CD4-positive, alpha-beta T cell (primary cell): ENCODE measurements around the gene CRYGN. TPM values are rescaled to one million over a fixed set of nuclear protein-coding genes. Genes with fewer than 3 reads are reported as not detected.

Experiments
- ATAC-seq: fragments of 200-7000 bp; cut with Tn5 transposase; one replicate; pipeline ENCODE4 v1.10.0; 2022; ENCODE audit warnings: mild to moderate bottlenecking; ENCODE audit not compliant: poor library complexity
- CTCF ChIA-PET: fragments of 350-600 bp; sonication (Branson Sonifier 250); formaldehyde crosslinking; loops from one replicate; lab custom pipeline; 2021; ENCODE audit warnings: antibody characterized with exemption, inconsistent platforms; lab: Charles Lee
- POLR2A ChIA-PET: fragments of 350-600 bp; sonication (Branson Sonifier 250); formaldehyde crosslinking; loops from one replicate; lab custom pipeline; 2021; ENCODE audit warnings: antibody characterized with exemption, inconsistent platforms; lab: Charles Lee
- DNase-seq, 14 experiments: peaks; one replicate each; pipeline ENCODE4 v3.0.0-alpha.2; 2013 to 2020; ENCODE audit warnings: mixed read lengths in 2 of 14
- H3K27ac ChIP-seq, 2 donors: one replicate each; pipeline versions ENCODE4 v1.5.1 to v1.7.0; 2013; ENCODE audit warnings: low read length in 2 of 2, low read depth in 1 of 2, mild to moderate bottlenecking in 1 of 2
- H3K27me3 ChIP-seq, 2 experiments: 1 replicate in 1 of 2; 2 replicates in 1 of 2; pipeline versions ENCODE4 v1.6.1 to v1.7.0; 2013; ENCODE audit warnings: low read length in 2 of 2, control low read depth in 1 of 2, mild to moderate bottlenecking in 1 of 2, moderate library complexity in 1 of 2; ENCODE audit not compliant: insufficient read depth in 2 of 2, control insufficient read depth in 1 of 2
- H3K36me3 ChIP-seq: one replicate; pipeline ENCODE4 v1.6.1; 2013; ENCODE audit warnings: low read length, control low read depth; ENCODE audit not compliant: insufficient read depth
- H3K4me1 ChIP-seq: one replicate; pipeline ENCODE4 v1.6.1; 2013; ENCODE audit warnings: low read length, control low read depth; ENCODE audit not compliant: insufficient read depth
- H3K4me3 ChIP-seq: one replicate; pipeline ENCODE4 v1.5.1; 2013; ENCODE audit warnings: mild to moderate bottlenecking, low read length, moderate library complexity
- H3K9me3 ChIP-seq, 2 experiments: 1 replicate in 1 of 2; 2 replicates in 1 of 2; pipeline versions ENCODE4 v1.6.1 to v1.7.0; 2013; ENCODE audit warnings: low read length in 2 of 2, mild to moderate bottlenecking in 2 of 2, control low read depth in 1 of 2, moderate library complexity in 1 of 2; ENCODE audit not compliant: control insufficient read depth in 1 of 2, insufficient read depth in 1 of 2
- H3K27ac Mint-ChIP-seq: one replicate; pipeline ENCODE4 v1.8.0; 2020; ENCODE audit warnings: mixed read lengths
- H3K27me3 Mint-ChIP-seq: one replicate; pipeline ENCODE4 v1.8.0; 2021; ENCODE audit warnings: mixed read lengths
- H3K36me3 Mint-ChIP-seq: one replicate; pipeline ENCODE4 v1.8.0; 2021; ENCODE audit warnings: low read depth, mixed read lengths
- H3K4me1 Mint-ChIP-seq: one replicate; pipeline ENCODE4 v1.8.0; 2021; ENCODE audit warnings: low read depth, mixed read lengths
- H3K4me3 Mint-ChIP-seq: one replicate; pipeline ENCODE4 v1.8.0; 2020; ENCODE audit warnings: mild to moderate bottlenecking, mixed read lengths
- H3K9me3 Mint-ChIP-seq: one replicate; pipeline ENCODE4 v1.8.0; 2020; ENCODE audit warnings: mixed read lengths
- intact Hi-C, 2 experiments: fragments of 100-400 bp; cut with DNase I in 1 of 2; cut with micrococcal nuclease in 1 of 2; formaldehyde crosslinking; loops; one replicate each; pipeline versions ENCODE4 v1.15.1 to v1.9.0; 2023 to 2025; cut with DNase I, micrococcal nuclease
- total RNA-seq, 174 experiments: library from RNA in 2 of 174; stranded (reverse) in 2 of 174; gene quantifications; one replicate each; pipeline ENCODE4 v1.2.3 and lab custom pipeline; 2021 to 2026
- TF ChIP-seq, protein P1 (sequence below): fragments of 200-600 bp; IDR thresholded peaks from one replicate; pipeline ENCODE4 v1.8.0; 2022; ENCODE audit warnings: antibody characterized with exemption, mild to moderate bottlenecking

CRYGN gene
- total RNA-seq, 2 experiments from 2014 or later = 0.14 TPM; not detected in 1

DNA sequence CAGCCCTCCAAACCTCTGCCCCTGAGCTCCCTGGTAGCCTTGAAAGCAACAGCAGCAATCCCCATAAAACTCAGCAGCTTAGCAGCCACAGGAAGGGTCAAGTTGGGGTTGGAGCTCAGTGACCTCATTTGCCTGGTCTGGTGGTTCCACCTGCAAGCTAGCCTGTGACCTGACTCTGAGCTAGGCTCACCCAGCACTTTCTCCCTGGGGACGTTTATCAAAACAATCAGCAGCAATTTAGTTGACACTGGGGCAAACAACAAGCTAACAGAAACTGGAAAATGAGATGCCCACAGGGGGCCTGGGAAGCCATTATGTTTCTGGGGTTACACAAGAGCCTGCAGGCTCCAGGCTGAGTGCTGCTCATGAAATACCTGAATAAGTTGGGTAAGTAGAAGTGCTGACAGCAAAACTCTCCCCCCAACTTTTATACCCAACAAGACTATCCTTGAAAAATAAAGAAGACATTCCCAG, 22.4 kb upstream of the CRYGN start:
- H3K27ac ChIP-seq = no peak overlapping the region
- H3K9me3 Mint-ChIP-seq = peaks cover 6% of the 10 kb centered on the region
- intact Hi-C loops = no loop called here
- no peak for ATAC-seq
- peaks cover 6% of the 10 kb centered on the region for H3K27me3 Mint-ChIP-seq
- H3K27ac Mint-ChIP-seq = no peak overlapping the region
- no peak overlapping the region for H3K4me3 ChIP-seq
- H3K36me3 Mint-ChIP-seq = peaks cover 43% of the 10 kb centered on the region
- POLR2A ChIA-PET = no interaction called here
- H3K9me3 ChIP-seq = peaks cover 19 to 32% of the 10 kb centered on the region in 2 experiments
- CTCF ChIA-PET = interaction anchor here (1.0 kb wide), 1 partner anchor 23 kb away, joined by 3 read pairs; no protein-coding TSS in a partner anchor
- H3K4me1 Mint-ChIP-seq = no peaks in the 10 kb centered on the region
- TF ChIP-seq, protein P1, sequence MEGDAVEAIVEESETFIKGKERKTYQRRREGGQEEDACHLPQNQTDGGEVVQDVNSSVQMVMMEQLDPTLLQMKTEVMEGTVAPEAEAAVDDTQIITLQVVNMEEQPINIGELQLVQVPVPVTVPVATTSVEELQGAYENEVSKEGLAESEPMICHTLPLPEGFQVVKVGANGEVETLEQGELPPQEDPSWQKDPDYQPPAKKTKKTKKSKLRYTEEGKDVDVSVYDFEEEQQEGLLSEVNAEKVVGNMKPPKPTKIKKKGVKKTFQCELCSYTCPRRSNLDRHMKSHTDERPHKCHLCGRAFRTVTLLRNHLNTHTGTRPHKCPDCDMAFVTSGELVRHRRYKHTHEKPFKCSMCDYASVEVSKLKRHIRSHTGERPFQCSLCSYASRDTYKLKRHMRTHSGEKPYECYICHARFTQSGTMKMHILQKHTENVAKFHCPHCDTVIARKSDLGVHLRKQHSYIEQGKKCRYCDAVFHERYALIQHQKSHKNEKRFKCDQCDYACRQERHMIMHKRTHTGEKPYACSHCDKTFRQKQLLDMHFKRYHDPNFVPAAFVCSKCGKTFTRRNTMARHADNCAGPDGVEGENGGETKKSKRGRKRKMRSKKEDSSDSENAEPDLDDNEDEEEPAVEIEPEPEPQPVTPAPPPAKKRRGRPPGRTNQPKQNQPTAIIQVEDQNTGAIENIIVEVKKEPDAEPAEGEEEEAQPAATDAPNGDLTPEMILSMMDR = no peak
- H3K4me1 ChIP-seq = no peaks in the 10 kb centered on the region
- peaks cover 25% of the 10 kb centered on the region for H3K36me3 ChIP-seq
- no peak for DNase-seq
- H3K27me3 ChIP-seq = no peaks in the 10 kb centered on the region
- H3K4me3 Mint-ChIP-seq = no peak overlapping the region

DNA sequence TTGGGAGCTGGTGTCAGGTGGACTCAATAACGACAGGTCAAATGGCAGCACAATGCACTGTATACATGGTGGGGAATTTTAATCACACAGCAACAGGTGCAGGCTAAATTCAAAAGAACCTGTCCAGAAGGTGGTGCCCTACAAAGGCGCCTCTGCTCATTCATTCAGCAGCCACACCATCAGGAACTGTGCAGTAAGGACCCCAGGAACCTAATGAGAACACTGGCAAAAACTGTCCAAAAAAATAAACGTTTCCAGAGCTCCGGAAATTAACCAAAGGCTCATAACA, 21.9 kb upstream of the CRYGN start:
- intact Hi-C loops = no loop called here
- CTCF ChIA-PET = no interaction called here
- no peaks in the 10 kb centered on the region for H3K4me1 ChIP-seq
- ATAC-seq (no peak), DNase-seq (no peak)
- TF ChIP-seq, protein P1 = no peak
- H3K4me3 ChIP-seq = no peak overlapping the region
- Mint-ChIP-seq H3K4me1 (no peaks in the 10 kb centered on the region), H3K9me3 (peaks cover 6% of the 10 kb centered on the region), H3K27ac (no peak overlapping the region), H3K27me3 (peaks cover 6% of the 10 kb centered on the region), H3K4me3 (no peak overlapping the region), H3K36me3 (peaks cover 38% of the 10 kb centered on the region)
- no peak overlapping the region for H3K27ac ChIP-seq
- peaks cover 19 to 32% of the 10 kb centered on the region in 2 experiments for H3K9me3 ChIP-seq
- H3K27me3 ChIP-seq = no peaks in the 10 kb centered on the region
- peaks cover 20% of the 10 kb centered on the region for H3K36me3 ChIP-seq
- POLR2A ChIA-PET = no interaction called here

DNA sequence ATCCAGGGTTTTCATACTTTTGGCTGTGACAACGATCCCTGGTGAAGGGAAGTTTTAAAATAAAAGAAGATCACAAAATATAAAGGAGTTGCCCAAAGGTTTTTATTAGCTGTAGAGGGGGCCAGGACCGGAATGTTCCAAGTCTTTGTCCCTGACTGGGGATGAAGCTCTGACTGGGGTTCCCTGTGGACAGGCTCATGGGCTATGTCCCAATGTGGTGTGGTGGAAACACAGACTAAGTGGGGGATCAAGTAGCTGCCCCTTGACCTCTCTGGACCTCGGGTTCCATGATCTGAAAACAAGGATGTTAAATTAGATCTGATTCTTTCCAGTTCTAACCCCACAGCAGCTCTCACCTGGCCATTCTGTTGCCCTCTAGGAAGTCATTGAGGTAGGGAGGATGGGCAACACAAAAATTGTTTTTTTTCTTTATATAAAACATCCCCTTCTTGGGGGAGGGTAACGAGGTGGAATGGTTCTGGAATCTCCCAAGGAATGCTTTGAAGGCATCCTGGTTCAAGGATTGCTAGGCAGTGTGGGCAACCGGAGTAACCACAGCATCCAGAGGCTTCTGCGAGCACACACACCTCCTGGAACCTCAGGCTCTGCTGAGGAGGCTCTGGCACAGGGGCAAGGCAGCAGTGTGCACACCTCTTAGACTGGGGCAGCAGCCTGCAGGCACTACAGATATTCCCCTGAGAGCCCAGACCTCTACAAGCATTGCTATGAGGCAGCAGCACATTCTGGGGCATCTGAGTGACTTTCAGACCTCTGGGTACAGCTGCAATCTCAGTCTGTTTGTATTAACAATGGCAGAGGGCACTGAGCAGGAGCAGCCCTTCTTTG, 21.4 kb upstream of the CRYGN start:
- H3K27ac Mint-ChIP-seq = no peak overlapping the region
- POLR2A ChIA-PET = no interaction called here

More for the DNA sequence above, 21.4 kb upstream of the CRYGN start:
- CTCF ChIA-PET = no interaction called here
- ATAC-seq (no peak), DNase-seq (no peak)
- Mint-ChIP-seq H3K9me3 (peaks cover 6% of the 10 kb centered on the region), H3K36me3 (peaks cover 36% of the 10 kb centered on the region), H3K4me1 (no peaks in the 10 kb centered on the region), H3K4me3 (no peak overlapping the region), H3K27me3 (peaks cover 6% of the 10 kb centered on the region)
- peaks cover 19 to 32% of the 10 kb centered on the region in 2 experiments for H3K9me3 ChIP-seq
- H3K4me1 ChIP-seq = peaks cover 3% of the 10 kb centered on the region
- peaks cover 17% of the 10 kb centered on the region for H3K36me3 ChIP-seq
- H3K27me3 ChIP-seq = no peaks in the 10 kb centered on the region
- H3K4me3 ChIP-seq = no peak overlapping the region
- TF ChIP-seq, protein P1 = no peak
- intact Hi-C loops = no loop called here
- no peak overlapping the region for H3K27ac ChIP-seq
